Body of pancreas (tissue), 4 donors: ENCODE data around the gene PLEKHA6.

ENCODE experiments used
- CTCF ChIP-seq, 7 experiments: fragments of 450-650 bp in 4 of 7; fragments of 200-600 bp in 3 of 7; sonication (generic) in 3 of 7; IDR thresholded peaks; one replicate each; pipeline ENCODE4 v1.5.1; 2016 to 2019; ENCODE audit warnings: antibody characterized with exemption in 7 of 7
- POLR2A ChIP-seq, 3 donors: fragments of 450-650 bp; IDR thresholded peaks; one replicate each; pipeline ENCODE4 v1.6.1; 2016; ENCODE audit warnings: antibody characterized with exemption in 3 of 3, mild to moderate bottlenecking in 2 of 3

GRCh38 chr1:204194080-204194479 is 165.6 kb downstream of the PLEKHA6 start:
- TF ChIP-seq CTCF (IDR thresholded peaks at IDR 0.05) = no peak
- TF ChIP-seq POLR2A (IDR thresholded peaks at IDR 0.05) = no peak
